ENCODE measurements around the gene DBP. TPM values are rescaled to one million over a fixed set of nuclear protein-coding genes. Genes with fewer than 3 reads are reported as not detected.

DBP gene
- total RNA-seq, 1 donor from 2014 or later, result 8.7 TPM

Other genes with a start within 250 kb of the DBP start
- gene KDELR1, start 245.8 kb downstream of the DBP start, total RNA-seq, result 54.1 TPM
- 0.41 TPM for gene GRIN2D, start 243.7 kb downstream of the DBP start, total RNA-seq
- 26.6 TPM for gene GRWD1, start 191.4 kb downstream of the DBP start, total RNA-seq
- 0.51 TPM for gene KCNJ14, start 181.8 kb downstream of the DBP start, total RNA-seq
- 39.1 TPM for gene CYTH2, start 168.0 kb downstream of the DBP start, total RNA-seq
- 0.92 TPM for gene LMTK3, start 125.5 kb downstream of the DBP start, total RNA-seq
- gene SULT2B1, start 85.2 kb downstream of the DBP start, total RNA-seq, result 2.4 TPM
- gene SPACA4, start 30.6 kb downstream of the DBP start, total RNA-seq, result not detected
- 10.2 TPM for gene FAM83E, start 22.3 kb downstream of the DBP start, total RNA-seq
- 1,428 TPM for gene RPL18, start 18.2 kb downstream of the DBP start, total RNA-seq
- gene SPHK2, start 17.9 kb downstream of the DBP start, total RNA-seq, result 9.2 TPM
- gene CA11, start 8.8 kb upstream of the DBP start, total RNA-seq, result 3.7 TPM
- gene NTN5, start 35.6 kb upstream of the DBP start, total RNA-seq, result 0.21 TPM
- 3.0 TPM for gene FUT2, start 58.6 kb upstream of the DBP start, total RNA-seq
- gene MAMSTR, start 82.3 kb upstream of the DBP start, total RNA-seq, result 4.3 TPM
- 24.1 TPM for gene RASIP1, start 103.2 kb upstream of the DBP start, total RNA-seq
- not detected for gene IZUMO1, start 109.5 kb upstream of the DBP start, total RNA-seq
- 1.1 TPM for gene FUT1, start 115.3 kb upstream of the DBP start, total RNA-seq
- not detected for gene FGF21, start 118.1 kb upstream of the DBP start, total RNA-seq
- gene BCAT2, start 173.7 kb upstream of the DBP start, total RNA-seq, result 23.1 TPM
- 1.2 TPM for gene HSD17B14, start 199.1 kb upstream of the DBP start, total RNA-seq
- gene PLEKHA4, start 231.2 kb upstream of the DBP start, total RNA-seq, result 18.1 TPM
- gene PPP1R15A, start 235.0 kb upstream of the DBP start, total RNA-seq, result 64.0 TPM

All from tongue (tissue), 1 donor.